IMR-90 (cell line): ENCODE results near the gene FOSL1. TPM values are rescaled to one million over a fixed set of nuclear protein-coding genes. Genes with fewer than 3 reads are reported as not detected.

ENCODE experiments used
- ATAC-seq: fragments of 200-7000 bp; cut with Tn5 transposase; 2 replicates; pipeline ENCODE4 v1.9.1; 2020; ENCODE audit warnings: low read depth, mild to moderate bottlenecking, moderate library complexity
- BruUV-seq: library from RNA; stranded (reverse); fragments of 400-500 nt; replicated peaks from 2 replicates; lab custom pipeline; 2021; lab: Mats Ljungman, UMichigan
- CTCF ChIA-PET: fragments of 300-600 bp; formaldehyde crosslinking; extraction: SDS; loops from one replicate; lab custom pipeline; 2021; ENCODE audit warnings: antibody characterized with exemption; lab: Yijun Ruan, JAX
- POLR2A ChIA-PET: fragments of 300-600 bp; sonication (Branson Sonifier 250); formaldehyde crosslinking; loops from one replicate; lab custom pipeline; 2022; ENCODE audit warnings: antibody characterized with exemption; ENCODE audit not compliant: unreplicated experiment; lab: Charles Lee
- DNase-seq: peaks from one replicate; pipeline ENCODE4 v3.0.0; 2013
- H2AFZ ChIP-seq: replicated peaks from 2 replicates; pipeline ENCODE3; 2013; ENCODE audit warnings: low read length, mild to moderate bottlenecking; ENCODE audit not compliant: poor library complexity
- H2AK5ac ChIP-seq: 2 replicates; pipeline ENCODE4 v1.6.1; 2013; ENCODE audit warnings: low read depth, low read length, inconsistent platforms
- H2AK9ac ChIP-seq: replicated peaks from 2 replicates; pipeline ENCODE3; 2013; ENCODE audit warnings: mild to moderate bottlenecking, low read depth, low read length, moderate library complexity; ENCODE audit not compliant: poor library complexity
- H2BK120ac ChIP-seq: 2 replicates; pipeline ENCODE4 v1.6.1; 2013; ENCODE audit warnings: low read depth, low read length, inconsistent platforms
- H2BK15ac ChIP-seq: 3 replicates; pipeline ENCODE4 v1.6.1; 2013; ENCODE audit warnings: low read depth, low read length, inconsistent platforms
- H2BK20ac ChIP-seq: 2 replicates; pipeline ENCODE4 v1.6.1; 2013; ENCODE audit warnings: low read depth, mild to moderate bottlenecking, inconsistent platforms, low read length, moderate library complexity
- H2BK5ac ChIP-seq: 2 replicates; pipeline ENCODE4 v1.6.1; 2013; ENCODE audit warnings: mild to moderate bottlenecking, low read depth, low read length, inconsistent platforms; ENCODE audit not compliant: poor library complexity, severe bottlenecking
- H3K14ac ChIP-seq: replicated peaks from 2 replicates; pipeline ENCODE4 v1.6.1; 2013; ENCODE audit warnings: low read depth, low read length, inconsistent platforms
- H3K18ac ChIP-seq: 2 replicates; pipeline ENCODE4 v1.6.1; 2013; ENCODE audit warnings: low read depth, low read length, control low read depth
- H3K23ac ChIP-seq: 2 replicates; pipeline ENCODE4 v1.6.1; 2013; ENCODE audit warnings: low read depth, low read length, inconsistent platforms
- H3K27ac ChIP-seq: 2 replicates; pipeline ENCODE4 v1.5.1; 2013; ENCODE audit warnings: mild to moderate bottlenecking, control low read depth, low read length; ENCODE audit not compliant: insufficient read depth
- H3K27me3 ChIP-seq: 2 replicates; pipeline ENCODE4 v1.6.1; 2013; ENCODE audit warnings: low read length; ENCODE audit not compliant: control insufficient read depth, insufficient read depth
- H3K36me3 ChIP-seq: 2 replicates; pipeline ENCODE4 v1.6.1; 2013; ENCODE audit warnings: low read length, mixed read lengths; ENCODE audit not compliant: control insufficient read depth, insufficient read depth
- H3K4ac ChIP-seq: 2 replicates; pipeline ENCODE4 v1.6.1; 2013; ENCODE audit warnings: low read depth, low read length, inconsistent platforms
- H3K4me1 ChIP-seq: 2 replicates; pipeline ENCODE4 v1.6.1; 2013; ENCODE audit warnings: low read length, mixed read lengths; ENCODE audit not compliant: control insufficient read depth, insufficient read depth
- H3K4me2 ChIP-seq: 2 replicates; pipeline ENCODE4 v1.6.1; 2013; ENCODE audit warnings: low read depth, mild to moderate bottlenecking, control low read depth, low read length, moderate library complexity
- H3K4me3 ChIP-seq: 2 replicates; pipeline ENCODE4 v1.5.1; 2013; ENCODE audit warnings: low read depth, mild to moderate bottlenecking, control low read depth, low read length, moderate library complexity; ENCODE audit not compliant: insufficient read depth
- H3K56ac ChIP-seq: 2 replicates; pipeline ENCODE4 v1.6.1; 2013; ENCODE audit warnings: low read length, inconsistent platforms; ENCODE audit not compliant: insufficient read depth; ENCODE audit errors: extremely low read depth
- H3K79me1 ChIP-seq, 2 experiments: 2 replicates each; pipeline ENCODE4 v1.6.1; 2013; ENCODE audit warnings: low read length in 2 of 2, inconsistent platforms in 1 of 2, low read depth in 1 of 2
- H3K9ac ChIP-seq: 2 replicates; pipeline ENCODE4 v1.6.1; 2013; ENCODE audit warnings: low read depth, low read length, control low read depth
- H3K9me1 ChIP-seq: 2 replicates; pipeline ENCODE4 v1.6.1; 2013; ENCODE audit warnings: low read length, inconsistent platforms; ENCODE audit not compliant: insufficient read depth
- H3K9me3 ChIP-seq: 2 replicates; pipeline ENCODE4 v1.6.1; 2013; ENCODE audit warnings: low read length; ENCODE audit not compliant: control insufficient read depth, insufficient read depth
- H4K20me1 ChIP-seq: 2 replicates; pipeline ENCODE4 v1.6.1; 2013; ENCODE audit warnings: low read length, inconsistent platforms; ENCODE audit not compliant: insufficient read depth
- H4K5ac ChIP-seq: 2 replicates; pipeline ENCODE4 v1.6.1; 2013; ENCODE audit warnings: mild to moderate bottlenecking, low read depth, low read length, control low read depth
- H4K8ac ChIP-seq, 2 experiments: 2 replicates each; pipeline ENCODE4 v1.6.1; 2013; ENCODE audit warnings: low read depth in 2 of 2, low read length in 2 of 2, control low read depth in 1 of 2, inconsistent platforms in 1 of 2
- H4K91ac ChIP-seq: 2 replicates; pipeline ENCODE4 v1.6.1; 2013; ENCODE audit warnings: low read depth, low read length, inconsistent platforms; ENCODE audit not compliant: insufficient read depth
- CEBPB ChIP-seq: IDR thresholded peaks from 2 replicates; pipeline ENCODE4 v1.6.1; 2012; ENCODE audit warnings: low read depth, low read length, improper control_type of control experiment
- NFE2L2 ChIP-seq: fragments of 150-350 bp; IDR thresholded peaks from 2 replicates; pipeline ENCODE4 v1.6.1; 2016; ENCODE audit warnings: low read depth, mild to moderate bottlenecking, low read length
- WGBS, 2 experiments: methylation state at CpG; one replicate each; pipeline versions ENCODE4 v1.1.5 to v1.1.7; 2013; ENCODE audit warnings: missing lambda C conversion rate in 2 of 2; ENCODE audit not compliant: insufficient read length in 1 of 2; ENCODE audit errors: extremely low coverage in 2 of 2; 5-methylcytosine and 5-hydroxymethylcytosine counted together
- dilution Hi-C: fragments of 300-500 bp; cut with HindIII; formaldehyde crosslinking; loops from one replicate; pipeline ENCODE4 v1.14.3; 2018; ENCODE audit warnings: low sequenced_read_pairs; ENCODE audit not compliant: unreplicated experiment
- in situ Hi-C: fragments of 300-500 bp; cut with MboI; formaldehyde crosslinking; loops from 3 replicates; pipeline ENCODE4 v1.14.3; 2019; ENCODE audit warnings: low sequenced_read_pairs, inconsistent platforms, mixed read lengths
- intact Hi-C: fragments of 100-400 bp; cut with micrococcal nuclease; formaldehyde crosslinking; loops from 2 replicates; pipeline ENCODE4 v1.10.0; 2022
- polyA plus RNA-seq, 3 experiments: library from polyadenylated mRNA; depleted of rRNA; stranded (reverse); fragments of >200 nt; gene quantifications; 2 replicates each; pipeline ENCODE4 v1.2.3, GENCODE V29; 2012; ENCODE audit warnings: low replicate concordance in 1 of 3
- total RNA-seq: library from RNA; depleted of rRNA; stranded (reverse); fragments of >200 nt; gene quantifications from 2 replicates; pipeline ENCODE4 v1.2.3, GENCODE V29; 2012
- TF ChIP-seq, protein P1 (sequence below): conservative IDR thresholded peaks from 2 replicates; pipeline ENCODE4 v1.5.1; 2012; ENCODE audit warnings: mild to moderate bottlenecking, low read depth, low read length, improper control_type of control experiment

FOSL1 gene
- total and polyA plus RNA-seq, 2 of the 4 experiments (the other 2 are of a cell fraction) = 17.2 to 107 TPM

DNA sequence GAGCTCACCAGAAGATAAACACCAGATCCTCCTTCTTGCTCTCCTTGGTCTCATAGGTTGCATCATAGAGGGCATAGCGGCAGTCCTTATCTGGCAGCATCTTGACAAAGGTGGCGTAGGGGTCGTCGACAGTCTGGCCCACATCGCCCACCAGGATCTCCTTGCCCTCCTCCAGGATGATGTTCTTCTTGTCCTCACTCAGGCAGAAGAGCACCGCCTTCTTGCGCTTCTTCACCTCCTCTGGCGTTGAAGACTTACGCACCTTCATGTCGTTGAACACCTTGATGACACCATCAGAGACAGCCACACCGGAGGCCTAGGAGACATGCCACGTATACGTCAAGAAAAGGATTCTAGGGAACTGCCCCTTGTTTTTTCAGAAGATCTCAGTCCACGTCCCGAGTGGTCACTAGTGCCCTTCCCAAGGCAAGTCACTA lies 44.2 kb downstream of the FOSL1 start:
- no peak overlapping the region for H2BK20ac ChIP-seq
- peaks cover 73% of the 10 kb centered on the region for H4K20me1 ChIP-seq
- ChIA-PET CTCF (no interaction called here), POLR2A (no interaction called here)
- H3K4me1 ChIP-seq = peaks cover 9% of the 10 kb centered on the region
- BruUV-seq = no TSS peak
- no peak for DNase-seq
- intact Hi-C loops = no loop called here
- H4K91ac ChIP-seq = no peak overlapping the region
- peak overlapping the region; percentile 77; the same call in 1 of the 2 replicates for H3K9ac ChIP-seq
- no peak overlapping the region for H3K56ac ChIP-seq
- dilution Hi-C loops = no loop called here
- no peak overlapping the region for H2BK120ac ChIP-seq
- peaks cover 20 to 69% of the 10 kb centered on the region in 2 experiments for H3K79me1 ChIP-seq
- H3K9me1 ChIP-seq = peaks cover 33% of the 10 kb centered on the region
- no peak overlapping the region for H2BK15ac ChIP-seq
- peak overlapping the region; percentile 21 for H3K23ac ChIP-seq
- no peak overlapping the region for H2AFZ ChIP-seq
- H2AK5ac ChIP-seq = 0 out of 2 replicates have a peak overlapping the region, but pooled peaks have one; percentile 10
- peaks cover 57% of the 10 kb centered on the region for H3K36me3 ChIP-seq
- H3K4me3 ChIP-seq = peak overlapping the region; percentile 89
- no peaks in the 10 kb centered on the region for H3K27me3 ChIP-seq
- H2BK5ac ChIP-seq = no peak overlapping the region
- no peak overlapping the region for H3K27ac ChIP-seq
- no peaks in the 10 kb centered on the region for H3K9me3 ChIP-seq
- H2AK9ac ChIP-seq = peak overlapping the region; percentile 20
- H3K14ac ChIP-seq = no peak overlapping the region
- peak overlapping the region; percentile 81; the same call in 1 of the 2 replicates for H3K4me2 ChIP-seq
- in situ Hi-C loops = no loop called here
- no peak overlapping the region for H4K5ac ChIP-seq
- no peak overlapping the region for H3K18ac ChIP-seq
- 86% methylated on average over 8 of the region's 15 CpGs; no CpG with 5 or more reads in 1 of the 2 experiments for WGBS, 2 experiments
- no peak for ATAC-seq
- H4K8ac ChIP-seq = no peak overlapping the region
- TF ChIP-seq, protein P1, sequence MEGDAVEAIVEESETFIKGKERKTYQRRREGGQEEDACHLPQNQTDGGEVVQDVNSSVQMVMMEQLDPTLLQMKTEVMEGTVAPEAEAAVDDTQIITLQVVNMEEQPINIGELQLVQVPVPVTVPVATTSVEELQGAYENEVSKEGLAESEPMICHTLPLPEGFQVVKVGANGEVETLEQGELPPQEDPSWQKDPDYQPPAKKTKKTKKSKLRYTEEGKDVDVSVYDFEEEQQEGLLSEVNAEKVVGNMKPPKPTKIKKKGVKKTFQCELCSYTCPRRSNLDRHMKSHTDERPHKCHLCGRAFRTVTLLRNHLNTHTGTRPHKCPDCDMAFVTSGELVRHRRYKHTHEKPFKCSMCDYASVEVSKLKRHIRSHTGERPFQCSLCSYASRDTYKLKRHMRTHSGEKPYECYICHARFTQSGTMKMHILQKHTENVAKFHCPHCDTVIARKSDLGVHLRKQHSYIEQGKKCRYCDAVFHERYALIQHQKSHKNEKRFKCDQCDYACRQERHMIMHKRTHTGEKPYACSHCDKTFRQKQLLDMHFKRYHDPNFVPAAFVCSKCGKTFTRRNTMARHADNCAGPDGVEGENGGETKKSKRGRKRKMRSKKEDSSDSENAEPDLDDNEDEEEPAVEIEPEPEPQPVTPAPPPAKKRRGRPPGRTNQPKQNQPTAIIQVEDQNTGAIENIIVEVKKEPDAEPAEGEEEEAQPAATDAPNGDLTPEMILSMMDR = no peak
- TF ChIP-seq NFE2L2 = no peak
- TF ChIP-seq CEBPB = peak; percentile 72
- no peak overlapping the region for H3K4ac ChIP-seq
